ENCODE measurements around the gene CDC42BPG. TPM values are rescaled to one million over a fixed set of nuclear protein-coding genes. Genes with fewer than 3 reads are reported as not detected.

CDC42BPG gene
- total RNA-seq, 2 donors from 2014 or later = 13.5 to 18.9 TPM

GRCh38 chr11:64799623-64800302 is 44.7 kb downstream of the CDC42BPG start:
- Histone ChIP-seq H3K9me3 (no peaks in the 10 kb centered on the region), H3K4me3 (no peak overlapping the region), H3K27me3 (no peaks in the 10 kb centered on the region), H3K4me1 (peaks cover 17% of the 10 kb centered on the region), H3K27ac (no peak overlapping the region), H3K36me3 (replicated peaks in 1 of 2; ENCODE audit: insufficient read depth in 1 of 2, low read depth in 2 of 2) (no peaks in the 10 kb centered on the region)
- DNase-seq (no peak), ATAC-seq (no peak)
- intact Hi-C loops (cut with DNase I) = no loop called here
- TF ChIP-seq POLR2A (IDR thresholded peaks at IDR 0.05) = no peak
- TF ChIP-seq, protein P1, sequence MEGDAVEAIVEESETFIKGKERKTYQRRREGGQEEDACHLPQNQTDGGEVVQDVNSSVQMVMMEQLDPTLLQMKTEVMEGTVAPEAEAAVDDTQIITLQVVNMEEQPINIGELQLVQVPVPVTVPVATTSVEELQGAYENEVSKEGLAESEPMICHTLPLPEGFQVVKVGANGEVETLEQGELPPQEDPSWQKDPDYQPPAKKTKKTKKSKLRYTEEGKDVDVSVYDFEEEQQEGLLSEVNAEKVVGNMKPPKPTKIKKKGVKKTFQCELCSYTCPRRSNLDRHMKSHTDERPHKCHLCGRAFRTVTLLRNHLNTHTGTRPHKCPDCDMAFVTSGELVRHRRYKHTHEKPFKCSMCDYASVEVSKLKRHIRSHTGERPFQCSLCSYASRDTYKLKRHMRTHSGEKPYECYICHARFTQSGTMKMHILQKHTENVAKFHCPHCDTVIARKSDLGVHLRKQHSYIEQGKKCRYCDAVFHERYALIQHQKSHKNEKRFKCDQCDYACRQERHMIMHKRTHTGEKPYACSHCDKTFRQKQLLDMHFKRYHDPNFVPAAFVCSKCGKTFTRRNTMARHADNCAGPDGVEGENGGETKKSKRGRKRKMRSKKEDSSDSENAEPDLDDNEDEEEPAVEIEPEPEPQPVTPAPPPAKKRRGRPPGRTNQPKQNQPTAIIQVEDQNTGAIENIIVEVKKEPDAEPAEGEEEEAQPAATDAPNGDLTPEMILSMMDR (IDR thresholded peaks at IDR 0.05) = no peak
- 70 to 79% methylated on average over 12 to 14 of the region's 14 CpGs for WGBS, 2 donors

- no peaks in the 10 kb centered on the region for H3K36me3 ChIP-seq (replicated peaks in 1 of 2; ENCODE audit: insufficient read depth in 1 of 2, low read depth in 2 of 2)
- H3K27ac ChIP-seq = no peak overlapping the region
- H3K27me3 ChIP-seq = no peaks in the 10 kb centered on the region
- H3K4me3 ChIP-seq = no peak overlapping the region
- no peak for ATAC-seq
- H3K9me3 ChIP-seq = no peaks in the 10 kb centered on the region
- intact Hi-C loops (cut with DNase I) = no loop called here
- peaks cover 13% of the 10 kb centered on the region for H3K4me1 ChIP-seq
- DNase-seq = no peak
- TF ChIP-seq, protein P1 (IDR thresholded peaks at IDR 0.05) = no peak
- no peak for TF ChIP-seq POLR2A (IDR thresholded peaks at IDR 0.05)
- 85 to 88% methylated on average over 6 to 7 of the region's 7 CpGs for WGBS, 2 donors
Observed at GRCh38 chr11:64799256-64799622, 45.2 kb downstream of the CDC42BPG start.

- TF ChIP-seq POLR2A (IDR thresholded peaks at IDR 0.05) = no peak
- TF ChIP-seq, protein P1 (IDR thresholded peaks at IDR 0.05) = no peak
- no peaks in the 10 kb centered on the region for H3K27me3 ChIP-seq
- intact Hi-C loops (cut with DNase I) = no loop called here
- no peaks in the 10 kb centered on the region for H3K36me3 ChIP-seq (replicated peaks in 1 of 2; ENCODE audit: insufficient read depth in 1 of 2, low read depth in 2 of 2)
- ATAC-seq (no peak), DNase-seq (no peak)
- H3K4me1 ChIP-seq = no peaks in the 10 kb centered on the region
- no peak overlapping the region for H3K4me3 ChIP-seq
- H3K27ac ChIP-seq = no peak overlapping the region
- WGBS, 2 donors = 87 to 90% methylated on average over 13 to 18 of the region's 19 CpGs
- no peaks in the 10 kb centered on the region for H3K9me3 ChIP-seq
Observed at GRCh38 chr11:64796757-64797541, 47.5 kb downstream of the CDC42BPG start.

- no peaks in the 10 kb centered on the region for H3K36me3 ChIP-seq (replicated peaks in 1 of 2; ENCODE audit: insufficient read depth in 1 of 2, low read depth in 2 of 2)
- no peak overlapping the region for H3K27ac ChIP-seq
- WGBS, 2 donors = 83 to 86% methylated on average over 11 to 18 of the region's 19 CpGs
- H3K27me3 ChIP-seq = no peaks in the 10 kb centered on the region
- H3K9me3 ChIP-seq = no peaks in the 10 kb centered on the region
- intact Hi-C loops (cut with DNase I) = no loop called here
- ATAC-seq = no peak
- H3K4me1 ChIP-seq = no peaks in the 10 kb centered on the region
- DNase-seq = no peak
- no peak overlapping the region for H3K4me3 ChIP-seq
- no peak for TF ChIP-seq POLR2A (IDR thresholded peaks at IDR 0.05)
- TF ChIP-seq, protein P1 (IDR thresholded peaks at IDR 0.05) = no peak
Observed at GRCh38 chr11:64796047-64796756, 48.3 kb downstream of the CDC42BPG start.

Data from body of pancreas (tissue), 4 donors.